Heart left ventricle (tissue), 16 donors: ENCODE measurements around the gene TNS4. TPM values are rescaled to one million over a fixed set of nuclear protein-coding genes. Genes with fewer than 3 reads are reported as not detected.

Experiments used
- ATAC-seq, 4 donors: fragments of 200-7000 bp; cut with Tn5 transposase; one replicate each; pipeline ENCODE4 v1.9.1; 2020 to 2022; ENCODE audit warnings: moderate library complexity in 4 of 4, mild to moderate bottlenecking in 3 of 4, moderate number of reproducible peaks in 1 of 4
- DNase-seq, 5 donors: peaks; one replicate each; pipeline ENCODE4 v3.0.0-alpha.2; 2020
- H3K27ac ChIP-seq, 12 donors: fragments of 200-600 bp; sonication (generic) in 4 of 12; one replicate each; pipeline versions ENCODE4 v1.5.0 to v1.8.0; 2016 to 2022; ENCODE audit warnings: mild to moderate bottlenecking in 2 of 12
- H3K27me3 ChIP-seq, 9 donors: fragments of 200-600 bp; sonication (generic) in 2 of 9; one replicate each; pipeline versions ENCODE4 v1.5.1 to v1.8.0; 2016 to 2022; ENCODE audit warnings: mild to moderate bottlenecking in 3 of 9
- H3K36me3 ChIP-seq, 9 donors: fragments of 200-600 bp; sonication (generic) in 2 of 9; one replicate each; pipeline versions ENCODE4 v1.5.0 to v1.8.0; 2018 to 2022; ENCODE audit warnings: mild to moderate bottlenecking in 2 of 9
- H3K4me1 ChIP-seq, 12 donors: fragments of 200-600 bp; sonication (generic) in 4 of 12; one replicate each; pipeline versions ENCODE4 v1.5.0 to v1.8.0; 2016 to 2022; ENCODE audit warnings: mild to moderate bottlenecking in 3 of 12
- H3K4me3 ChIP-seq, 12 donors: fragments of 200-600 bp; sonication (generic) in 4 of 12; one replicate each; pipeline versions ENCODE4 v1.5.0 to v1.8.0; 2017 to 2022; ENCODE audit warnings: mild to moderate bottlenecking in 9 of 12, moderate library complexity in 4 of 12
- H3K9me3 ChIP-seq, 12 donors: fragments of 200-600 bp; sonication (generic) in 4 of 12; one replicate each; pipeline versions ENCODE4 v1.5.0 to v1.8.0; 2016 to 2022; ENCODE audit warnings: mild to moderate bottlenecking in 1 of 12
- POLR2A ChIP-seq, 2 donors: fragments of 450-650 bp; IDR thresholded peaks; one replicate each; pipeline ENCODE4 v1.6.1; 2017; ENCODE audit warnings: antibody characterized with exemption in 2 of 2, mild to moderate bottlenecking in 2 of 2, moderate library complexity in 2 of 2
- WGBS, 4 donors: extraction: QIAGEN DNeasy Blood & Tissue Kit in 2 of 4; methylation state at CpG; one replicate each; pipeline versions ENCODE4 v1.1.5 to v1.1.7; 2013 to 2018; 5-methylcytosine and 5-hydroxymethylcytosine counted together
- intact Hi-C, 10 donors: fragments of 100-400 bp; cut with DNase I; formaldehyde crosslinking; loops; one replicate each; pipeline versions ENCODE4 v1.11.1 to v1.14.2; 2022
- polyA plus RNA-seq, 2 donors: library from polyadenylated mRNA; stranded (reverse); fragments of 200-250 nt; gene quantifications; one replicate each; pipeline ENCODE4 v1.2.3, GENCODE V29; 2013
- total RNA-seq, 9 donors: library from RNA; depleted of rRNA in 2 of 9; stranded (reverse); fragments of >200 nt in 2 of 9; fragmentation: NEBNext Ultra II Directional in 3 of 9; extraction: Animal tissue kit (Norgen Biotek cat#: 25700) in 3 of 9; gene quantifications; one replicate each; pipeline versions ENCODE4 v1.1.0 to v1.2.4, GENCODE V29; 2016 to 2023
- TF ChIP-seq, protein P1 (sequence below), 12 donors: fragments of 200-600 bp; sonication (generic) in 4 of 12; IDR thresholded peaks; one replicate each; pipeline versions ENCODE4 v1.5.0 to v1.8.0; 2018 to 2022; ENCODE audit warnings: antibody characterized with exemption in 12 of 12, mild to moderate bottlenecking in 5 of 12
- donor health status: ischemic (EF 13 %, LVEDD 7.1; RV severe dilation, severe dysfunction).
- donor health status: healthy with polysubstance abuse.
- donor health status: DM: no; HTN: yes; CAD: no.
- donor health status: DM: no; HTN: no; CAD: no.
- donor health status: ischemic (EF 25% LVEDD 6.9; RV normal size, moderate dysfunction).
- donor health status: ischemic (EF 25% LVEDD 5.7; RV mildly dilated, moderate dysfunction).
- donor health status: healthy.
- donor health status: DM: yes; HTN: yes; CAD: no.
- donor health status: ischemic (EF 35%, LVEDD 5.7; RV mildly dilated, moderate dysfunction).
- donor health status: nonischemic (EF 11% LVEDD 7.7; RV severe dilation, severe dysfunction).
- donor health status: DM: yes; HTN: yes; CAD: no.
- donor health status: PGD.
- donor health status: ischemic (EF 29% LVEDD 5.4; RV normal size, mild dysfunction).
- donor health status: nonischemic (EF 23%, LVEDD 6.1; RV moderate dilation, normal function).

The TNS4 gene
- total and polyA plus RNA-seq, 11 donors, result 0.16 to 0.91 TPM; not detected in 9

DNA sequence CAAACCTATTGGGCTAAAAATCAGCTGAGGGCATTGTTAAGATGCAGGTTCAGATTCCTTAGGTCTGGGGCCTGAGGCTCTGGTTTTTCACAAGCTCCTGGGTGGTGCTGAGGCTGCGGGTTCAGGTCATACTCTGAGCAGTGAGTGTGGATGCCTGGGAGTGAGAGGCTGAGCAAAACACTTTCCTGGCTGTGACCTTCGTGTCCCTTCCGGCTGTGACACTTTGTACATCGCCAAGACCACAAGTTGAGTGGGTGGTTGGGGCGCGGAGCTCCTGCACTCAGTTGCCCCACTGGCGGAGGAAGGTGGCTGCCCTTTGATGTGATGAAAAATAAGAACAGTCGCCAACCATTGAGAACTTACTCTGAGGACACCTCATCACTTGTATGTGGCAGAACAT is 39.0 kb upstream of the TNS4 start:
- DNase-seq, result peak in 1 of 5 donors; percentile 21
- peaks cover 44 to 86% (median 79%) of the 10 kb centered on the region in 12 donors for H3K4me1 ChIP-seq
- intact Hi-C loops, result no loop called here
- no peak for ATAC-seq
- H3K9me3 ChIP-seq, result no peaks in the 10 kb centered on the region
- H3K4me3 ChIP-seq, result no peak overlapping the region
- no peaks in the 10 kb centered on the region for H3K27me3 ChIP-seq
- TF ChIP-seq, protein P1, sequence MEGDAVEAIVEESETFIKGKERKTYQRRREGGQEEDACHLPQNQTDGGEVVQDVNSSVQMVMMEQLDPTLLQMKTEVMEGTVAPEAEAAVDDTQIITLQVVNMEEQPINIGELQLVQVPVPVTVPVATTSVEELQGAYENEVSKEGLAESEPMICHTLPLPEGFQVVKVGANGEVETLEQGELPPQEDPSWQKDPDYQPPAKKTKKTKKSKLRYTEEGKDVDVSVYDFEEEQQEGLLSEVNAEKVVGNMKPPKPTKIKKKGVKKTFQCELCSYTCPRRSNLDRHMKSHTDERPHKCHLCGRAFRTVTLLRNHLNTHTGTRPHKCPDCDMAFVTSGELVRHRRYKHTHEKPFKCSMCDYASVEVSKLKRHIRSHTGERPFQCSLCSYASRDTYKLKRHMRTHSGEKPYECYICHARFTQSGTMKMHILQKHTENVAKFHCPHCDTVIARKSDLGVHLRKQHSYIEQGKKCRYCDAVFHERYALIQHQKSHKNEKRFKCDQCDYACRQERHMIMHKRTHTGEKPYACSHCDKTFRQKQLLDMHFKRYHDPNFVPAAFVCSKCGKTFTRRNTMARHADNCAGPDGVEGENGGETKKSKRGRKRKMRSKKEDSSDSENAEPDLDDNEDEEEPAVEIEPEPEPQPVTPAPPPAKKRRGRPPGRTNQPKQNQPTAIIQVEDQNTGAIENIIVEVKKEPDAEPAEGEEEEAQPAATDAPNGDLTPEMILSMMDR (IDR thresholded peaks at IDR 0.05), result no peak
- no peak for TF ChIP-seq POLR2A (IDR thresholded peaks at IDR 0.05)
- H3K36me3 ChIP-seq, result no peaks in the 10 kb centered on the region
- WGBS, 4 donors, result 75 to 90% (median 88%) methylated on average over 8 of the region's 8 CpGs
- peak overlapping the region in 11 of 12 donors; percentile 40 to 98 (median 92) for H3K27ac ChIP-seq

DNA sequence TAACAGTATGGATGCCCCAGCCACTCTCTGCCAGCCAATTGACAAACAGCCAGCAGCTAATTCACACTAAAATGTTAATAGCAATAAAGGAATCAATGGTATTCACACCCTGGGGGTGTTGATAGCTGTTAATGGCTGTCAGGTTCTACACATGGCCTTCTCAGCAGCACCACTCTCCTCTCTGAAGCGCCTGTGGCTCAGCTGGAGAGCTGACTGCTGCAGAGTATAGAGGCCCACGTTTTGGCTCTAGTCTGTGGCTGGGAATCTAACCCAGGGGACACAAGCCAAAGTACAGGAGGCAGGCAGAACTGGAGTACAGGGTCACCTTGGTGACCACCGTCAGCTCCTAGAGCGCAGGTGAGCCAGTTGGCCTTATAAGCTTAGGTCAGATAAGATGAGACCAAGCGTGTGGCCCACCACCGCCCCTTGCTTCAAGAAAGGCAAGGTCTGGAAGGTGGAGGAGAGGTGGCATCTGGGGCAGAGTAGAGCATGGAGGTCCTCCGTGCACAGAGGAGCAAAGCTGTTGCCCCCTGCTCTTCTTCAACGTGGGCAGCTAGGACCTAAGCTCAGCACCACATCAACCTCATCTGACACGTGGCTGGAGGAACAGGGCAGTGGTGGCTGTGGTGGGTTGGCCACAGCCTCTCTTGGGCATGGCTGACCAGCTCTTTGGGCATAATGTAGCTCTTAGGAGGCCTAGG is 38.4 kb upstream of the TNS4 start:
- Histone ChIP-seq H3K36me3 (no peaks in the 10 kb centered on the region), H3K27ac (peak overlapping the region; percentile 8 to 98 (median 90)), H3K27me3 (no peaks in the 10 kb centered on the region), H3K4me1 (peaks cover 45 to 91% (median 81%) of the 10 kb centered on the region in 12 donors), H3K9me3 (no peaks in the 10 kb centered on the region), H3K4me3 (no peak overlapping the region)
- 66 to 76% (median 71%) methylated on average over 9 of the region's 9 CpGs for WGBS, 4 donors
- DNase-seq (peak in 2 of 5 donors; percentile 29 to 59), ATAC-seq (peak in 1 of 4 donors; percentile 5)
- intact Hi-C loops, result loop anchor here in 9 of 10 donors (2.0 to 10.0 kb wide), 4 partner anchors 21 to 238 kb away; partner anchors contain the start of gene RARA (in 5 of the 9)
- no peak for TF ChIP-seq POLR2A (IDR thresholded peaks at IDR 0.05)
- TF ChIP-seq, protein P1 (IDR thresholded peaks at IDR 0.05), result no peak

DNA sequence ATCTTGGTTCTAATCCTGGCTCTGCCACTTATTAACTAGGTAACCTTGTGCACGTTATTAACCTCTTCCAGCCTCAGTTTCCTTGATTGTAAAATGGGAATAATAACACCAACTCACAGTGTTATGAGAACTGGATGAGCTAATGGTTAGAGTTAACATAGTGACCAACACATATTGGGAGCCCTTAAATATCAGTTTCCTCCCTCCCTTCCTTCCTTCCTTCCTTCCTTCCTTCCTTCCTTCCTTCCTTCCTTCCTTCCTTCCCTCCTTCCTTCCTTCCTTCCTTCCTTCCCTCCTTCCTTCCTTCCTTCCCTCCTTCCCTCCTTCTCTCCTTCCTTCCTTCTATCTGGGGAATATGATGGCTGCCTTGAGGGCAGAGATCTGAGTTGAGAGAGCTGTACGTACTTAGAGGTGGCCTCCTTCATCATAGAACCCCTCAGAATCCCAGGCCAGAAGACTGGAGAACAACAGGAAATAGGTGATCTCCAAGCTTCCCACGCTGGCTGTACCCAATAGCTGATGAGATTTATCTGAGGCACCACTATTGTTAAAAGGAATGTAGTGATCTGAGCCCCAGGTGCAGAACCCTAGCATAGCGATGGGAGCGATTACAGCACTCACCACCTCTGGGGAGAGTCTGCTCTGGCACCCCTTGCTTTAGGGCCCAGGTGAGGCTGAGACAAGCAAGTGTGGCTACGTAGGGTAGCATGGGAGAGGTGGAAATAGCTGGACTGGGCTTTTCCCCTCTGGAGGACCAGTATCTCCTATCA is 37.7 kb upstream of the TNS4 start:
- Histone ChIP-seq H3K4me1 (peaks cover 45 to 98% (median 81%) of the 10 kb centered on the region in 12 donors), H3K27ac (peak overlapping the region; percentile 41 to 98 (median 90)), H3K27me3 (no peaks in the 10 kb centered on the region), H3K4me3 (no peak overlapping the region), H3K9me3 (no peaks in the 10 kb centered on the region), H3K36me3 (no peaks in the 10 kb centered on the region)
- DNase-seq, result peak in 1 of 5 donors; percentile 19
- 38 to 69% (median 60%) methylated on average over 6 of the region's 6 CpGs for WGBS, 4 donors
- no peak for ATAC-seq
- intact Hi-C loops, result loop anchor here in 9 of 10 donors (1.0 to 10.0 kb wide), 5 partner anchors 21 to 237 kb away; partner anchors contain the start of gene RARA (in 5 of the 9)
- TF ChIP-seq, protein P1 (IDR thresholded peaks at IDR 0.05), result no peak
